OCI-LY7 (cell line): ENCODE results near the gene FAM117A.

Experiments used
- EZH2phosphoT487 ChIP-seq: fragments of 200-600 bp; sonication (generic); IDR thresholded peaks from 2 replicates; pipeline ENCODE4 v1.6.1; 2018; ENCODE audit warnings: low read depth, borderline replicate concordance, mild to moderate bottlenecking, mixed run types, antibody characterized with exemption, low read length, moderate library complexity, mixed read lengths
- TF ChIP-seq, protein P1 (sequence below): fragments of 200-600 bp; sonication (generic); conservative IDR thresholded peaks from 2 replicates; pipeline ENCODE4 v1.5.1; 2014; ENCODE audit warnings: mild to moderate bottlenecking, antibody characterized with exemption, low read length, moderate library complexity, mixed read lengths

- TF ChIP-seq, protein P1, sequence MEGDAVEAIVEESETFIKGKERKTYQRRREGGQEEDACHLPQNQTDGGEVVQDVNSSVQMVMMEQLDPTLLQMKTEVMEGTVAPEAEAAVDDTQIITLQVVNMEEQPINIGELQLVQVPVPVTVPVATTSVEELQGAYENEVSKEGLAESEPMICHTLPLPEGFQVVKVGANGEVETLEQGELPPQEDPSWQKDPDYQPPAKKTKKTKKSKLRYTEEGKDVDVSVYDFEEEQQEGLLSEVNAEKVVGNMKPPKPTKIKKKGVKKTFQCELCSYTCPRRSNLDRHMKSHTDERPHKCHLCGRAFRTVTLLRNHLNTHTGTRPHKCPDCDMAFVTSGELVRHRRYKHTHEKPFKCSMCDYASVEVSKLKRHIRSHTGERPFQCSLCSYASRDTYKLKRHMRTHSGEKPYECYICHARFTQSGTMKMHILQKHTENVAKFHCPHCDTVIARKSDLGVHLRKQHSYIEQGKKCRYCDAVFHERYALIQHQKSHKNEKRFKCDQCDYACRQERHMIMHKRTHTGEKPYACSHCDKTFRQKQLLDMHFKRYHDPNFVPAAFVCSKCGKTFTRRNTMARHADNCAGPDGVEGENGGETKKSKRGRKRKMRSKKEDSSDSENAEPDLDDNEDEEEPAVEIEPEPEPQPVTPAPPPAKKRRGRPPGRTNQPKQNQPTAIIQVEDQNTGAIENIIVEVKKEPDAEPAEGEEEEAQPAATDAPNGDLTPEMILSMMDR = no peak
- no peak for TF ChIP-seq EZH2phosphoT487
Observed at GRCh38 chr17:49730785-49731434, 33.0 kb downstream of the FAM117A start.
